HEK293T (cell line): ENCODE results near the gene BRMS1.

ENCODE experiments used
- ARNT ChIP-seq: fragments of 450-650 bp; IDR thresholded peaks from 2 replicates; pipeline ENCODE4 v1.6.1; 2017; ENCODE audit warnings: mild to moderate bottlenecking
- BHLHE40 ChIP-seq: fragments of 450-650 bp; IDR thresholded peaks from 2 replicates; pipeline ENCODE4 v1.6.1; 2016; ENCODE audit warnings: mild to moderate bottlenecking, moderate library complexity, borderline replicate concordance
- ELF4 ChIP-seq: fragments of 450-650 bp; IDR thresholded peaks from 2 replicates; pipeline ENCODE4 v1.6.1; 2017; ENCODE audit warnings: antibody characterized with exemption
- FOXK2 ChIP-seq: fragments of 450-650 bp; IDR thresholded peaks from 2 replicates; pipeline ENCODE4 v1.6.1; 2016; ENCODE audit warnings: mild to moderate bottlenecking
- FOXM1 ChIP-seq: fragments of 450-650 bp; IDR thresholded peaks from 2 replicates; pipeline ENCODE4 v1.6.1; 2017; ENCODE audit warnings: mild to moderate bottlenecking, borderline replicate concordance
- HDGF ChIP-seq: fragments of 450-650 bp; IDR thresholded peaks from 2 replicates; pipeline ENCODE4 v1.6.1; 2017; ENCODE audit warnings: antibody characterized with exemption, borderline replicate concordance
- L3MBTL2 ChIP-seq: fragments of 450-650 bp; conservative IDR thresholded peaks from 2 replicates; pipeline ENCODE4 v1.6.1; 2016; ENCODE audit warnings: mild to moderate bottlenecking
- LEF1 ChIP-seq: fragments of 450-650 bp; IDR thresholded peaks from 2 replicates; pipeline ENCODE4 v1.6.1; 2017; ENCODE audit warnings: mild to moderate bottlenecking, borderline replicate concordance
- NFRKB ChIP-seq: fragments of 450-650 bp; IDR thresholded peaks from 2 replicates; pipeline ENCODE4 v1.6.1; 2016; ENCODE audit warnings: mild to moderate bottlenecking, moderate library complexity
- SP1 ChIP-seq: fragments of 450-650 bp; IDR thresholded peaks from 2 replicates; pipeline ENCODE4 v1.6.1; 2017
- SUZ12 ChIP-seq: fragments of 450-650 bp; IDR thresholded peaks from 2 replicates; pipeline ENCODE4 v1.6.1; 2016; ENCODE audit warnings: mild to moderate bottlenecking
- TARDBP ChIP-seq: fragments of 450-650 bp; IDR thresholded peaks from 2 replicates; pipeline ENCODE4 v1.6.1; 2016
- ZNF384 ChIP-seq: fragments of 450-650 bp; IDR thresholded peaks from 2 replicates; pipeline ENCODE4 v1.6.1; 2016

GRCh38 chr11:66328031-66328301 lies 16.9 kb downstream of the BRMS1 start:
- TF ChIP-seq ARNT, result no peak
- no peak for TF ChIP-seq TARDBP
- TF ChIP-seq SP1, result no peak
- TF ChIP-seq FOXK2, result no peak
- no peak for TF ChIP-seq LEF1
- no peak for TF ChIP-seq ZNF384
- TF ChIP-seq BHLHE40, result no peak
- no peak for TF ChIP-seq HDGF
- no peak for TF ChIP-seq L3MBTL2
- no peak for TF ChIP-seq ELF4
- no peak for TF ChIP-seq FOXM1
- no peak for TF ChIP-seq SUZ12
- TF ChIP-seq NFRKB, result no peak
